ENCODE measurements around the gene ISG20.

DNA sequence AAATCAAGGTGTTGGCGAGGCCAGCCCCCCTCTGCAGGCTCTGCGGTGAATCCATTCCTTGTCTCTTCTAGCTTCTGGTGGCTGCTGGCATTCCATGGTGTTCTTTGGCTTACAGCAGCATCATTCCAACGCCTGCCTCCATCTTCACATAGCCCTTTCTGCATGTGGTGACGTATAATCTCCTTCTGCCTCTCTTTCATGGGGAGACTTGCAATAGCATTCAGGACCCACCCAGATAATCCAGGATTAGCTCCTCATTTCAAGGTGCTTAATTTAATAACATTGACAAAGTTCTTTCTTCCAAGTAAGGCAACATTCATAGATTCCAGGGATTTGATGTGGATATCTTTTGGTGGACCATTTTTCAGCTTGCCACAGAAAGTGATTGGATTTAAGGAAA lies 35.8 kb downstream of the ISG20 start:
- no peak for TF ChIP-seq HDGF (IDR thresholded peaks at IDR 0.05; ENCODE audit: borderline replicate concordance)
- TF ChIP-seq BHLHE40 (IDR thresholded peaks at IDR 0.05; ENCODE audit: borderline replicate concordance): no peak
- TF ChIP-seq FOXM1 (IDR thresholded peaks at IDR 0.05; ENCODE audit: borderline replicate concordance): no peak
- TF ChIP-seq SP1 (IDR thresholded peaks at IDR 0.05): no peak
- TF ChIP-seq FOXK2 (IDR thresholded peaks at IDR 0.05): no peak
